Measurements from ENCODE around the gene LRP2. TPM values are rescaled to one million over a fixed set of nuclear protein-coding genes. Genes with fewer than 3 reads are reported as not detected.
"Not testable (repeated sequence)": the region's sequence is repeated elsewhere in the genome, so short reads cannot be mapped to it uniquely, and the experiment has no call there.

LRP2 gene
- polyA plus RNA-seq, 1 of the 3 experiments (the other 2 are of a cell fraction), result not detected

- H4K20me1 ChIP-seq (ENCODE audit: insufficient read depth); H3F3A ChIP-seq (replicated peaks; ENCODE audit: insufficient read depth); H2AFZ ChIP-seq (ENCODE audit: low read depth); H3K9me3 ChIP-seq; H3K4me2 ChIP-seq; H3K4me3 ChIP-seq (ENCODE audit: low read depth in 2 of 2, low read length in 1 of 2); H3K36me3 ChIP-seq (replicated peaks in 1 of 2; ENCODE audit: control insufficient read depth in 1 of 2, insufficient read depth in 2 of 2, low read length in 1 of 2); CTCF ChIA-PET; H3K4me1 ChIP-seq (ENCODE audit: control insufficient read depth in 1 of 2, insufficient read depth in 2 of 2, low read depth in 1 of 2, low read length in 1 of 2); H3K27ac ChIP-seq (ENCODE audit: low read depth in 2 of 2, low read length in 1 of 2); H3K9ac ChIP-seq; H3K27me3 ChIP-seq (ENCODE audit: insufficient read depth); DNase-seq; H3K79me2 ChIP-seq (ENCODE audit: insufficient read depth); POLR2A ChIA-PET; H3K9me2 ChIP-seq: not testable (repeated sequence)
- no CpG with 5 or more reads among the region's 33 CpGs for WGBS (ENCODE audit: low lambda C conversion rate)
These were observed 34.5 kb downstream of the LRP2 start for GRCh38 chr2:169327837-169328236.

GRCh38 chr2:169325886-169326285 lies 36.4 kb downstream of the LRP2 start:
- H3K36me3 ChIP-seq (replicated peaks in 1 of 2; ENCODE audit: control insufficient read depth in 1 of 2, insufficient read depth in 2 of 2, low read length in 1 of 2); CTCF ChIA-PET; H3F3A ChIP-seq (replicated peaks; ENCODE audit: insufficient read depth); H2AFZ ChIP-seq (ENCODE audit: low read depth); H3K27ac ChIP-seq (ENCODE audit: low read depth in 2 of 2, low read length in 1 of 2); H3K4me1 ChIP-seq (ENCODE audit: control insufficient read depth in 1 of 2, insufficient read depth in 2 of 2, low read depth in 1 of 2, low read length in 1 of 2); DNase-seq; H3K9ac ChIP-seq; H3K4me3 ChIP-seq (ENCODE audit: low read depth in 2 of 2, low read length in 1 of 2); H3K27me3 ChIP-seq (ENCODE audit: insufficient read depth); H3K4me2 ChIP-seq; POLR2A ChIA-PET; H3K9me3 ChIP-seq; H3K79me2 ChIP-seq (ENCODE audit: insufficient read depth); H3K9me2 ChIP-seq; H4K20me1 ChIP-seq (ENCODE audit: insufficient read depth): not testable (repeated sequence)
- WGBS (ENCODE audit: low lambda C conversion rate), result 43% methylated on average over 1 of the region's 4 CpGs

- H3K4me1 ChIP-seq (ENCODE audit: control insufficient read depth in 1 of 2, insufficient read depth in 2 of 2, low read depth in 1 of 2, low read length in 1 of 2), result no peaks in the 10 kb centered on the region
- no peaks in the 10 kb centered on the region for H3K9me2 ChIP-seq
- H3K27me3 ChIP-seq (ENCODE audit: insufficient read depth), result no peaks in the 10 kb centered on the region
- 31% methylated on average over 5 of the region's 5 CpGs for WGBS (ENCODE audit: low lambda C conversion rate)
- DNase-seq, result no peak
- no peaks in the 10 kb centered on the region for H3K79me2 ChIP-seq (ENCODE audit: insufficient read depth)
- no peaks in the 10 kb centered on the region for H4K20me1 ChIP-seq (ENCODE audit: insufficient read depth)
- H3K4me2 ChIP-seq, result no peak overlapping the region
- H3K36me3 ChIP-seq (replicated peaks in 1 of 2; ENCODE audit: control insufficient read depth in 1 of 2, insufficient read depth in 2 of 2, low read length in 1 of 2), result no peaks in the 10 kb centered on the region
- TF ChIP-seq SMC3 (IDR thresholded peaks at IDR 0.05; ENCODE audit: low read depth, low read length) (no peak), REST (IDR thresholded peaks at IDR 0.05; ENCODE audit: low read depth, low read length) (no peak), SIN3A (IDR thresholded peaks at IDR 0.05; ENCODE audit: borderline replicate concordance, low read depth, low read length) (no peak), TEAD4 (IDR thresholded peaks at IDR 0.05; ENCODE audit: borderline replicate concordance, insufficient read depth) (no peak), FOXM1 (IDR thresholded peaks at IDR 0.05; ENCODE audit: low read depth) (no peak), ZBTB33 (IDR thresholded peaks at IDR 0.05; ENCODE audit: borderline replicate concordance, low read depth) (no peak)
- no peak overlapping the region for H3K27ac ChIP-seq (ENCODE audit: low read depth in 2 of 2, low read length in 1 of 2)
- no peaks in the 10 kb centered on the region for H3K9me3 ChIP-seq
- no peak overlapping the region for H2AFZ ChIP-seq (ENCODE audit: low read depth)
- H3F3A ChIP-seq (replicated peaks; ENCODE audit: insufficient read depth), result no peaks in the 10 kb centered on the region
- H3K9ac ChIP-seq, result no peak overlapping the region
- ChIA-PET POLR2A (no interaction called here), CTCF (no interaction called here)
- no peak overlapping the region for H3K4me3 ChIP-seq (ENCODE audit: low read depth in 2 of 2, low read length in 1 of 2)
These were observed 37.6 kb downstream of the LRP2 start for GRCh38 chr2:169324581-169325260.
